HG02870 (cell line): Measurements from ENCODE around the gene DAD1.
"Not testable (repeated sequence)": the region's sequence is repeated elsewhere in the genome, so short reads cannot be mapped to it uniquely, and the experiment has no call there.

Experiments
- ATAC-seq: cut with Tn5 transposase; IDR thresholded peaks from one replicate; pipeline ENCODE4 v1.9.1; 2021; ENCODE audit warnings: mild to moderate bottlenecking, moderate library complexity; ENCODE audit not compliant: unreplicated experiment

DAD1 gene

GRCh38 chr14:22599349-22599748 is 10.3 kb upstream of the DAD1 start:
- ATAC-seq: no peak

DNA sequence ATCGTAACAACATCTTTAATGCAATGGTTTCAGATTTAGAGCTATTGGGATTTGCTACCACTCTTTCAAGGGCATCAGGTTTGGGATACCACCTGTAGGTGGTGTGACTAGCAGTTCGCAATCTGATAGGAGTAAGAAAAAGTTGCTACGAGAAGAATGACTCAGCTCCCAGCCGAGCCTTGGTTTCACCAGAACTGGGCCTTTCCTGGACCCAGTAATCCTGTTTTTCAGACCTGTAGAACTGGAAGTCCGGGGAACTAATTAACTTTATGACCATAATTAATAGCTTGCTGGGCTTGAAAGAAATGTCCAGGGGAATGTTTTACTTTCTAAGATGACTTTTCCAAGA is 9.8 kb upstream of the DAD1 start:
- peak; percentile 50 for ATAC-seq

DNA sequence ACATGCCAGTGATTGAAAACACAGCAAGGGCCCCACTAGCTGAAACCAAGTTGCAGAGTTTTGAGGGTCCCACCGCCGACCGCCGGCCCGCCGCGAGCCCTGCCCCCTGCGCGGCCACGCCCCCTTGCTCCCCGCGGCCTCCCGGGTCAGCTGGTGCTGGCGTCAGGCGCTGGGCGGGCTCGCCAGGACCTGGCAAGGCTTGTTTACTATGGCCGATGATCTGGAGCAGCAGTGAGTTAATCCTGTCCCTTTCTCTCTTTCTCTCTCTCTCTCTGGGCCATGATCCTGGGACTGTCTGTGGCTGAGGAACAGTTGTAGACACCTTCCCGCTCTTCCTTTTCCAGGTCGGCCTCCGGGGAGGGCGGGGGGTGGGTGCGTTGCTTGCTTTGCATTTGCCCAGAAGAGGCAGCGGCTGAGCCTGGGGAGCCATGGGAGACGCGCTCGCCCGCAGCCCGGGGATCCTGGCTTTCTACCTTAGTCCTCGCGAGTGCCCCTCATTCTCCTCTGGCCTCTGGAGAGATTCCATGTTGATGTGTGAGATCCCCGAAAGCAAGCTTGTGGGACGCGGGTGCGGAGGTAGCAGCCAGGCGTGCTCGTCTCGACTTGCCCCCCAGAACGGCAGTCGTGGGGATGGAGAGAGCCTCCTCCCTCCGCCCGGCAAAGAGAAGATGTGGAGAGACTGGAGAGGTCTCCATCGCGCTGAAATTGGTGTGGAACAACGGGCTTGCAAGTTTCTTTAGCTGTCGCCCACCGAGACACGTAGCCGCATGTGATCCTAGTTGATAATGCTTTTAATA is 9.3 kb upstream of the DAD1 start, which contains the start of gene ABHD4:
ABHD4 (plus strand) TSS at position 202 of the 797 bp plus-strand sequence; CDS start at position 209, 7 bp downstream.
- peak; percentile 82 for ATAC-seq

- peak; percentile 35 for ATAC-seq
These were observed 8.7 kb upstream of the DAD1 start for GRCh38 chr14:22597771-22598098.

GRCh38 chr14:22597265-22597664 is 8.2 kb upstream of the DAD1 start:
- ATAC-seq: no peak

DNA sequence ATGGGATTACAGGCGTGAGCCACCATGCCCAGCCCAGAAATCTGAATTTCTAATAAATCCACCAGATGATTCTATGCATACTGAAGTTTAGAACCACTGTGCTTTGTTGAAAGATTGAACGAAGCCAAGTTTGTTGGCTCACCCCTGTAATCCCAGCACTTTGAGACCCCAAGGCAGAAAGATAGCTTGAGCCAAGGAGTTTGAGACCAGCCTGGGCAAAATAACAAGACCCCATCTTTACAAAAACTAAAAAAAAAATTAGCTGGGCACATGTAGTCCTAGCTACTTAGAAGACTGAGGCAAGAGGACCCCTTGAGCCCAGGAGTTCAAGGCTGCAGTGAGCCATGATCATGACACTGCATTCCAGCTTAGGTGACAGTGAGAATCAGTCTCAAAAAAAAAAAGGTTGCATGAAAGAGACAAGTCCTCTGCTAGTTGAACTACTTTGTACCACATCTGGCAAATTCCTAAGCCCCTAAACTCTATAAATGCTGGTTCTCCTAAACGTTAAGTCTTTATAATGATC is 7.4 kb upstream of the DAD1 start:
- no peak for ATAC-seq

DNA sequence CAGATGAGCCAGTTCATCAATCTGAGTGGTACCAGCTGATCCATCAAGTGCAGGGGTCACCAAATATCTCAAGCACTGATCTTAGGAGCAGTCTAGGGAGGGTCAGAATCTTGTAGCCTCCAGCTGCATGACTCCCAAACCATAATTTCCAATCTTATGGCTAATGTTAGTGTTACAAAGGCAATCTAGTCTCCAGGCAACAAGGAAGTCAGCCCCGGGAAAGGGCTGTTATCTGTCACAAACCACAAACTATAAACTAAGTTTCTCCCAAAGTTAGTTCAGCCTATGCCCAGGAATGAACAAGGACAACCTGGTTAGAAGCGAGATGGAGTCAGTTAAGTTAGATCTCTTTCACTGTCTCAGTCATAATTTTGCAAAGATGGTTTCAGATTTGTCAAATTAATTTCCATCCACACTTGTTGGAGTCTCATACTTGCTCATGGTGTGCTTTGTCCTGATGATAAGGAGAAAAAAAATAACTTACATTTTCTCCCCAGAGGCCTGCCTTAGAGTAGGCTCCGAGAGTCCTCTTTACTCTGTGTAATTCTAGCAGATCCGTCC is 5.2 kb upstream of the DAD1 start:
- ATAC-seq: no peak

- no peak for ATAC-seq
These were observed 4.6 kb upstream of the DAD1 start for GRCh38 chr14:22593601-22594000.

DNA sequence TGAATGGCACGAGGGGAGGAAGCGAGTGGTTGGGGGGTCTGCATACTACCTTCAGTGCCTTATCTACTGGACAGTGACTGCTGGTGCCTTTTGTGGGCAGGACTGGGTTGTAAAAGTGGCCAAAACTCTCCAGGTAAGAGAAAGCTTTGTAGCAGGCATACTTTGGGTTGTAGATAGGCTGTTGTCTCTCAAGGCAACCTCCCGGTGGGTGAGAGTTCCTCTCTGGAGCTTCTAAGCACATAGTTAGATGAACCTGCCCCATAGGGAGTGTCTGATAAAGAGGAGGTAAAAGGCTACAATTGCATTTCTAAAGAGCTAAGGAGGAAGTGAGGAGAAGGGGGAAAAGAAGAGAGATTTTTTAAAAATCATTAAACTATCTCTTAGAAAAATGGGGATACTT is 4.2 kb upstream of the DAD1 start:
- no peak for ATAC-seq

- no peak for ATAC-seq
These were observed 413 bp downstream of the DAD1 start for GRCh38 chr14:22588526-22589095.

DNA sequence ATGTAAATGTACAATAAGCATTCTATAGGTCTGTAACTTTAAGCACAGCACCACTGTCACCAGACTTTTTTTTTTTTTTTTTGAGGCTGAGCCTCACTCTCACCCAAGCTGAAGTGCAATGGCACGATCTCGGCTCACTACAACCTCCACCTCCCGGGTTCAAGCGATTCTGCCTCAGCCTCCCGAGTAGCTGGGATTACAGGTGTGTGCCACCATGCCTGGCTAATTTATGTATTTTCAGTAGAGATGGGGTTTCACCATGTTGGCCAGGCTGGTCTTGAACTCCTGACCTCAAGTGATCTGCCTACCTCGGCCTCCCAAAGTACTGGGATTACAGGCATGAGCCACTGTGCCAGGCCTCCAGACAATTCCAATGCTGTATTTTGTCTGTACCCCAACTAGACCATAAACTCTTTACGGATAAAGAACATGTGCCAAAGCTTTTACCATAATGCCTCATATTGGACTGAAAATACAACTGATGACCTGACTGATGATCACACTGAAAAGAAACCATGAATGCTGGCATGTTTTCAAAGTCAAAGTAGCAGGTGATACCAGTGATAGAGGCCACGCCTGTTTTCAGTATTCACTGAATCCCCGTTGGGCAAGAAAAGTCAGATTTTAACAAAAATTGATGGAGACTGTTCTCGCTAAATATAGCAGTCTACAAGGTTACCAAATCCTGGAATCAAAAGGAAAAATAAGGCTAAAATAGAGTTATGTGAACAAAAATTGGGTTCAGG is 1.2 kb downstream of the DAD1 start:
- not testable (repeated sequence) for ATAC-seq

- no peak for ATAC-seq
These were observed 1.8 kb downstream of the DAD1 start for GRCh38 chr14:22587247-22587646.

DNA sequence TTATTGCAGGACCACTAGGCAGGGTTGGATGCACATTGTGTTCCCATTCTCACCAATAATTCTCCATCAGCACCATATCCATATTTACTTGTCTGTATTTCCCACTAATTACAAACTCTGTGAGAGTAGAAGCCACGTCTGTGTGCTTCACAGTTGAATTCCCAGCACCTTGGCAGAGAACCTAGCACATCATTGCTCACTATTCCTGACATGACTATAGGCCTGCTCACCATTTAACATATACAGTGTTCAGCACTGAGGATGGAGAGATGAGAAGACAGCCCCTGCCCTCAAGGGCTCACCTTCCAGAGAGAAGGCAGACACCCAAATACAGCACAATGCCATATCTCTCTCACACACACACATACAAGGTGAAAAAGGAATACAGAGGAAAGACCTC is 5.0 kb downstream of the DAD1 start:
- ATAC-seq: no peak

GRCh38 chr14:22580625-22581024 is 8.4 kb downstream of the DAD1 start:
- no peak for ATAC-seq

DNA sequence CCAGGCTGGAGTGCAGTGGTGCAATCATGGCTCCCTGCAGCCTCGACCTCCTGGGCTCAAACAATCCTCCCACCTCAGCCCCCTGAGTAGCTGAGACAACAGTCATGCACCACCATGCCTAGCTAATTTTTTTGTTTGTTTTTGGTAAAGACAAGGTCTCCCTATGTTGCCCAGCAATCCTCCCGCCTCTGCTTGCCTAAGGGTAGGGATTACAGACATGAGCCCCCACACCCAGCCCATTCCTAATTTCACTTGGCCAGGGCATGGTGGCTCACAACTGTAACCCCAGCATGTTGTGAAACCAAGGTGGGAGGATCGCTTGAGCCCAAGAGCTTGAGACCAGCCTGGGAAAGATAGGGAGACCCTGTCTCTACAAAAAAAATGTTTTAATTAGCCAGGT is 9.1 kb downstream of the DAD1 start:
- no peak for ATAC-seq

- ATAC-seq: no peak
These were observed 9.8 kb downstream of the DAD1 start for GRCh38 chr14:22579236-22579635.

- ATAC-seq: no peak
These were observed 11.6 kb downstream of the DAD1 start for GRCh38 chr14:22577334-22577908.

- no peak for ATAC-seq
These were observed 15.2 kb downstream of the DAD1 start for GRCh38 chr14:22573804-22574203.

GRCh38 chr14:22572562-22573058 is 16.4 kb downstream of the DAD1 start:
- no peak for ATAC-seq

DNA sequence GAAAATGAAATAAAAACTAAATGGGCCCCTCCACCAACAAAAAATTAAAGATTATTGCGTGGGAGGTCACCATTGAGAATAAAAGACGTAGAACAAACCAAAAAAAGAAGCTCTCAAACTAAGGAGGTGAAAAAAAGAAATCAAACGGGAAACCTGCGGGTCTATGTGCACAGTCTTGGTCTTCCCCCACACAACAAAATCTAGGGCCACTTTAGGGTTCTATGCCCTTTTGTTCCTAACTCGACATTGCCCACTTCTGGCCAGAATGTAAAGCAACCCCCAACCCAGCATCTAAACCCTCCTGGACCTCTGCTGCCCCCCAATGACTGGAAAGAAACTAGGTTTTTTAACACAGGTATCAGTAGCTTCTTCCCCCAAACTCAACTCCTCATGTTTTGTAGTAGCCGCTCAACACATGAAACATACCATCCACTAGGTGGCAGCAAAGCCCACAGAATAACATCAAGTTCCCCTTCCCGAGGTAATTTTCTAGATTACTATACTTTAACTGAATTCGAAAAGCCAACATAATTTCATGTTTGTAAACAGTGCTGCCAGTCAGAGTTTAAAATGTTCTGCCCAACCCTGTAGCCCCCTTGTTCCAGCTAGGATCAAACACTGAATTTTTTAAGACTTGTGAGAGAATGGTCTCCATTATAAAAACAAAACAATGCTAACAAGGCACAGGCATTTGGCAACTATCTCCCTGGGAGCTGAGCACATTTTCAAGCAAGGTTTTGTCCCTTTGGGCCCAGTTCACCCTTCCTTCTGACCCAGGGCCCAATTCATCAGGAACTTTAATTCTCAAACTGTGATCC is 18.7 kb downstream of the DAD1 start:
- ATAC-seq: peak; percentile 56
